Measurements from ENCODE around the gene RAB33A. TPM values are rescaled to one million over a fixed set of nuclear protein-coding genes. Genes with fewer than 3 reads are reported as not detected.

The RAB33A gene
- total RNA-seq, 1 experiment from 2014 or later, result not detected

GRCh38 chrX:130190801-130191200, 19.0 kb downstream of the RAB33A start:
- no peak overlapping the region for H2AFZ ChIP-seq (ENCODE audit: low read depth, low read length, poor library complexity, severe bottlenecking)
- H3K9ac ChIP-seq (ENCODE audit: low read length), result no peak overlapping the region
- no peaks in the 10 kb centered on the region for H4K20me1 ChIP-seq (ENCODE audit: insufficient read depth)
- ChIA-PET POLR2A (no interaction called here), CTCF (interaction anchor here (2.3 kb wide), 1 partner anchor 111 kb away, joined by 13 read pairs; no protein-coding TSS in a partner anchor), RAD21 (ENCODE audit: low non-redundant PET in 1 of 2, low total read pairs in 2 of 2, uncharacterized antibody in 2 of 2, unreplicated experiment in 2 of 2) (no interaction called here)
- no peaks in the 10 kb centered on the region for H3K27me3 ChIP-seq (ENCODE audit: insufficient read depth, low read length)
- BruUV-seq (replicated peaks), result no TSS peak
- H3K4me1 ChIP-seq (ENCODE audit: control insufficient read depth in 1 of 2, insufficient read depth in 2 of 2, low read length in 2 of 2), result peaks cover 0 to 2% of the 10 kb centered on the region in 2 experiments; a peak in 1 of 4 replicates
- H3K4me3 ChIP-seq (replicated peaks in 1 of 2; ENCODE audit: low read depth in 1 of 2, low read length in 2 of 2), result no peak overlapping the region
- TF ChIP-seq SP1 (IDR thresholded peaks at IDR 0.05; ENCODE audit: low read depth), result no peak
- no peak overlapping the region for H3K27ac ChIP-seq (ENCODE audit: low read depth, low read length)
- ATAC-seq (no peak), DNase-seq (ENCODE audit: low read depth, low spot score) (no peak)
- H3K4me2 ChIP-seq (ENCODE audit: low read length), result no peak overlapping the region
- H3K9me2 ChIP-seq (ENCODE audit: insufficient read depth), result no peaks in the 10 kb centered on the region
- no peaks in the 10 kb centered on the region for H3K79me2 ChIP-seq (ENCODE audit: insufficient read depth, low read length)
- no peaks in the 10 kb centered on the region for H3K9me3 ChIP-seq (ENCODE audit: control insufficient read depth in 1 of 2, insufficient read depth in 1 of 2, low read depth in 1 of 2, low read length in 2 of 2)
- H3K36me3 ChIP-seq (ENCODE audit: control insufficient read depth in 1 of 2, insufficient read depth in 2 of 2, low read length in 2 of 2), result no peaks in the 10 kb centered on the region
- intact Hi-C loops (cut with micrococcal nuclease), result no loop called here

- Histone ChIP-seq H3K9me3 (ENCODE audit: control insufficient read depth in 1 of 2, insufficient read depth in 1 of 2, low read depth in 1 of 2, low read length in 2 of 2) (no peaks in the 10 kb centered on the region), H3K4me3 (replicated peaks in 1 of 2; ENCODE audit: low read depth in 1 of 2, low read length in 2 of 2) (no peak overlapping the region), H3K27me3 (ENCODE audit: insufficient read depth, low read length) (no peaks in the 10 kb centered on the region), H3K27ac (ENCODE audit: low read depth, low read length) (no peak overlapping the region), H3K36me3 (ENCODE audit: control insufficient read depth in 1 of 2, insufficient read depth in 2 of 2, low read length in 2 of 2) (no peaks in the 10 kb centered on the region), H4K20me1 (ENCODE audit: insufficient read depth) (no peaks in the 10 kb centered on the region), H3K9me2 (ENCODE audit: insufficient read depth) (no peaks in the 10 kb centered on the region), H2AFZ (ENCODE audit: low read depth, low read length, poor library complexity, severe bottlenecking) (no peak overlapping the region), H3K9ac (ENCODE audit: low read length) (no peak overlapping the region), H3K79me2 (ENCODE audit: insufficient read depth, low read length) (no peaks in the 10 kb centered on the region), H3K4me1 (ENCODE audit: control insufficient read depth in 1 of 2, insufficient read depth in 2 of 2, low read length in 2 of 2) (peaks cover 0 to 2% of the 10 kb centered on the region in 2 experiments; a peak in 1 of 4 replicates), H3K4me2 (ENCODE audit: low read length) (no peak overlapping the region)
- no peak for DNase-seq (ENCODE audit: low read depth, low spot score)
- intact Hi-C loops (cut with micrococcal nuclease), result no loop called here
- POLR2A ChIA-PET, result no interaction called here
- no TSS peak for BruUV-seq (replicated peaks)
- TF ChIP-seq ATF3 (IDR thresholded peaks at IDR 0.05) (no peak), SRF (IDR thresholded peaks at IDR 0.05; ENCODE audit: low read depth) (no peak), FOSL1 (IDR thresholded peaks at IDR 0.05; ENCODE audit: low read depth) (no peak), EZH2phosphoT487 (IDR thresholded peaks at IDR 0.05; ENCODE audit: borderline replicate concordance) (no peak), YY1 (IDR thresholded peaks at IDR 0.05; ENCODE audit: extremely low read depth, insufficient replicate concordance, low read depth, low read length) (no peak), JUND (IDR thresholded peaks at IDR 0.05) (no peak), ZNF274 (IDR thresholded peaks at IDR 0.05; ENCODE audit: low read depth, low read length) (no peak), CTCF (IDR thresholded peaks at IDR 0.05 in 2 of 3, conservative IDR thresholded peaks at IDR 0.05 in 1 of 3; ENCODE audit: borderline replicate concordance in 1 of 3, insufficient read depth in 1 of 3, low read depth in 2 of 3, low read length in 2 of 3) (no peak), REST (IDR thresholded peaks at IDR 0.05; ENCODE audit: low read depth) (no peak), ZFX (IDR thresholded peaks at IDR 0.05) (no peak), MAX (IDR thresholded peaks at IDR 0.05) (no peak), SIN3A (IDR thresholded peaks at IDR 0.05; ENCODE audit: low read depth) (no peak), ELF1 (IDR thresholded peaks at IDR 0.05; ENCODE audit: borderline replicate concordance, low read depth) (no peak), CBX3 (IDR thresholded peaks at IDR 0.05; ENCODE audit: low read depth) (no peak), RAD21 (IDR thresholded peaks at IDR 0.05; ENCODE audit: low read depth) (no peak), TCF7L2 (IDR thresholded peaks at IDR 0.05; ENCODE audit: borderline replicate concordance, extremely low read depth, insufficient read depth, insufficient read length) (no peak)
- ATAC-seq, result no peak
- CTCF ChIA-PET, result no interaction called here
- RAD21 ChIA-PET (ENCODE audit: low non-redundant PET in 1 of 2, low total read pairs in 2 of 2, uncharacterized antibody in 2 of 2, unreplicated experiment in 2 of 2), result no interaction called here
These were observed 24.7 kb downstream of the RAB33A start for GRCh38 chrX:130196466-130196865.

Measured in HCT116 (cell line).